Hypothalamus (tissue), 51 donors: ENCODE results near the gene RPS6KL1.
"Not testable (repeated sequence)": the region's sequence is repeated elsewhere in the genome, so short reads cannot be mapped to it uniquely, and the experiment has no call there.

Experiments used
- DNase-seq, 51 donors: peaks; one replicate each; lab custom pipeline; 2025; lab: John Stamatoyannopoulos, UW

The RPS6KL1 gene

DNA sequence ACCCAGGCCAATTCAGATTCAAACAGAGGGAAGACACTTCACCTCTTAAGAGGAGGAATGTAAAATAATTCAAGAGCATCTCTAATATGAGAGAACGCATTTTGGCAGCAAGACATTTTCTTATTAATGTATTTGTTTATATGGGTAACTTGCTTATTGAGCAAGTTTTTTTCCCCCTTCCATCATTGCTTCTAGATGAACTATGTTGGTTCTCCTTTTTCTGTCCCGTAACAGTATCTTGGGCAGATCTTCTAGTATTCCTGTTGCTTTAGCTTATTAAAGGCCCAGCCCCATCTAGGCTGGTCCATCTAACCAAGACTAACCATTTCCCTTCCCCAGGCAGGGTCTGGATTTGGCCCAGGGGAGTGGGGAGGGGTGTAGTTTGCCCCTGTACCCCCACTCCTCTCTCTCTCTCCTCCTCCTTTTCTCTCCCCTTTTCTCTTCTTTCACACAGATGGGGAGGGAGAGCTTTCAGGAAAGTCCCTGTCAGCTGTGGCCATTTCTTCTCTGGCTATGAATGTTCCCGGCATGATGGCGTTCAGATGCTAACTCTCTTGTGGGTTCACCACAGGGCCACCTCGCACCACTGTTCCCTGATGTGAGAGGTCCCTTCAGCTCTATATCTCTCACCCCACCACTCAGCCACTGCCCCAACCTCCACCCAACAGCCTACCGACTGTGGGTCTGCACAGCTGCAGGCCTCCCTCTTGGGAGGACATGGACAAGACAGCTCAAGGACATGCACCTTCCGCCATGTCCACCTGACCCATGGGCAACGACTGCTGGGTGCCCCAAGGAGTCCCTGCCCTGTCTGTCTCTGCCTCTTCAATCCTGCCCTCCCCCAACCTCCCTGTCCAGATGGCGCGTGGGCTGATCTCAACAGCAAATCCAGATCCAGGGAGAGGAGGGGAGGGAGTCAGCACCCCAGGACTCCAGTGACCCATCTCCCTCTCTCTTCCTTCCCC lies 15.8 kb upstream of the RPS6KL1 start:
- no peak for DNase-seq

DNA sequence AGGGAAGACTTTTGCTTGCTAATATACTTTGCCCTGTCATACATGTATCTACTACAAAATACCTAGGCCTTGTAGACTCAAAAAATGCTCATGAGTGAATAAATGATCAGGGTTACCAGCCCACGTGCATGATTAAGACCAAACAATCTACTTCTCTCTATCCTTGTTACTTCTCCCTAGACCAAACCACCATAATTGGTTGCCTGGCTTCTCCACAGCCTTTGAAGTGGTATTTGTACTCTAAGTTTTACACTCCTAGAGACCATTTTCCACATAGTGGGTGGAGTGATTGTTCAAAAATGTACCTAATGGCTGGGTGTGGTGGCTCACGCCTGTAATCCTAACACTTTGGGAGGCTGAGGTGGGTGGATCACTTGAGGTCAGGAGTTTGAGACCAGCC lies 14.1 kb upstream of the RPS6KL1 start:
- no peak for DNase-seq

DNA sequence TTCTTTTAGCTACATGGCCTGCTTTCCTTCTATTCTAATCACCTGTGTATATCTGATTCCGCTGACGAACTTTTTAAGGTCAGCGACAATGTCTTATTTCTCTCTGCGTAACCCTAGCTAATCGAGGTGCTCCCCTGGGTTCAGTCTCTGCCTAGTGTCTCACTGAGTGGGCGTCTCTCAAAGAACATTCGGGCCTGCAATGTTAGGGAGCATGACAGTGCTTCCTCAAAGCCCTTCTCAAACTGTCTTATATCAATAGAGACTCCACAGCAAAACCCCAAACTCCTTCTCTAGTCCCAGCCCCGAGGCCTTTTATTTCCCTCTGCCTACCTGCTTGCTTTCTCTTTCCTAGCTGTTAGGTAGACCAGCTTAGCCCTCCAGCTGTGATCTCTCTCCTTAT lies 13.7 kb upstream of the RPS6KL1 start:
- DNase-seq: no peak

DNA sequence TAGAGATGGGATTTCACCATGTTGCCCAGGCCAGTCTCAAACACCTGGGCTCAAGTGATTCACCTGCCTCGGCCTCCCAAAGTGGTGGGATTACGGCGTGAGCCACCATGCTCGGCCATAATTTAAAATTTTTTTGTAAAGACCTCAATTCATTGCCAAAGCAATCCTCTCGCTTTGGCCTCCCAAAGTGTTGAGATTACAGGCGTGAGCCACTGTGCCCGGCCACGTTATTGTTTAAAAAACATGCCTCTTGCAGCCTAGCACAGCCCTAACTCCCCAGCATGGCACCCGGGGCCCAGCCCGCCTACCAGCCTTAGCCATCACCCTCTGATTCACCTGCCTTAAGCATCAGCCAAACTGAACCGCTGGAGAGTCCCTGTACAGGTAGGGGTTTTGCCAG lies 13.1 kb upstream of the RPS6KL1 start:
- DNase-seq: no peak

DNA sequence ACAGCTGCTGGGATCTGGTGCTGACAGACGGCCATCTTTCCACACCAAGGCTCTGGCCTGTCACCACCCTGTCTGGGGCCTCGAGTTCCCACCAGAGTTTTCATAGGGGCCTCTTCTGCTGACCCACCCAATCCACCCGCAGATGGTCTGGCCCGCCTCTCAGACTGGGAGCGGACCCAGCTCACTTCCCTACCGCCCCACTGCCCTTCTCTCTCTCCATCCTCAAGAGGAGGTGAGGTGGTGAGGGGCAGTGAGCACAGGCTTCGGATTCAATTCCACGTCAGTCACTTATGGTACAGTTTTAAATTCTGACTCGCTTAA lies 12.3 kb upstream of the RPS6KL1 start:
- DNase-seq: no peak

DNA sequence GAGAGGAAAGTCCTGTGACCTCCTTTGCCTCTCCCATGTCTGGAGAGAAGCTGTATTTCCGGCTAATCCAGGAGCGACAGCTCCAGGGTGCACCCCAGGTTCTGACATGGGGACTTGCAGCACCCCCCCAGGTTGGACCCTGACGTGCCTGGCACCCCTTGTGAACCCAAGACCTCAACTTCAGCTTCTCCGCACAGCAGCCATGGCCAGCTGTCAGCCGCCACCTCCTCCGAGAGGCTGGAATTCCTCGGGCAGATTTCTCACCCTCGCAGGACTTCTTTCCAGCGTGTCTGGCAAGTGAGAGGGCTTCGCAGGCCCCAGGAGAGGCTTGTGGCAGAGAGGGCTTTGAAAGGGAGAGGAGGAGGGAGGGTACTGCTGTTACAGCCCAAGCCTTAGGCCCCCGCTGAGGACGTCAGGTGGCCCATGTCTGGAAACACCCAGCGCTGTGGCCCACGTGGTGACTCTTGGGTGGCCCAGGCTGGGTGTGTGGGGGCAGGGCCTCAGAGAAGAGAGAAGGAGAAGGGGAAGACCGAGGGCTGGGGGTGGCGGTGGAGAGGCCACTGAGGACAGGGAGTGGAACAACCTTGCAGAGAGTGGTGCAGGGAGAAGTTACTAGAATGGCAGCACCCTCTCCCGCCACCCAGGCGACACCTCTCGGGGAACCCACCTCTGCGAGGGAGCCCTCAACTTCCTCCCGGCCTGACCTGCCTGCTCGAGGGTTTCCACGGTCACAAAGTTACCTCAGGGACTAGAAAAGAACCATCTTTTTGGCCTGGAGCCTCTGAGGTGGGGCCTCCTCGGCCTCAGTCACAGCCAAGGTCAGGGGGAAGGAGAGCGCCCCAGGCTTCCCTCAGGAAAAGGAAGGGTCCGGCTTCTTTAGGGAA lies 11.7 kb upstream of the RPS6KL1 start:
- no peak for DNase-seq

DNA sequence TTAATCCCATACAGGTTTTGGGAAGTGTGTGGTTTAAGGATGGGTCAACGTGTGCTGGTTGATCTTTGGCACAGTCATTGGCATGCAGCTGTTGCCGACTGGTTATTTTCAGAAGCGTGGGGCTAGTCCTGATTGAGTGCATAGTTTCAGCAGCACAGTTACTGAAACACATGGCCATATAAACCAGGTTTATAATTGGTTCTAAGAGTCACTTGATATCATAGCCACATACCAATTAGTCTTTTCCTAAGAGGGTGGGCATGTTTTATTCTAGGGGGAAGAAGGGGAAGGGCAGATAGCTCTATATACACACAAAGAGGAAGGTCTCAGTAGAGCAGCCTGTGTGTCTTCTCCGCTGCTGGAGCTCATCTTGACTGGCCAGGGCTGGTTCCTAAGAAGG lies 11.0 kb upstream of the RPS6KL1 start:
- no peak for DNase-seq

DNA sequence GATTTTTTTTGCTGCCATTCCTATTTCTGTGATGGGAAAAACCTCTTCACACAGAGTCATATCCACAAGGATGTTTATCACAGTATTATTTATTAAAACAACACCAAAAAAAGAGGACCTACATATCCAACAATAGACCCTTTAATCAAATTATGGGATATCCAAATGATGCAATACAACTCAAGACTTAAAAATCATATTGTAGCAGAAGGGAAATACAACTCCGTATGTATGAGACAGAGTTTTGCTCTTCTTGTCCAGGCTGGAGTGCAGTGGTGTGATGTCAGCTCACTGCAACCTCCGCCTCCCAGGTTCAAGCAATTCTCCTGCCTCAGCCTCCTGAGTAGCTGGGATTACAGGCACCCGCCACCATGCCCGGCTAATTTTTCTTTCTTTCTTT lies 9.9 kb upstream of the RPS6KL1 start:
- DNase-seq: not testable (repeated sequence)

DNA sequence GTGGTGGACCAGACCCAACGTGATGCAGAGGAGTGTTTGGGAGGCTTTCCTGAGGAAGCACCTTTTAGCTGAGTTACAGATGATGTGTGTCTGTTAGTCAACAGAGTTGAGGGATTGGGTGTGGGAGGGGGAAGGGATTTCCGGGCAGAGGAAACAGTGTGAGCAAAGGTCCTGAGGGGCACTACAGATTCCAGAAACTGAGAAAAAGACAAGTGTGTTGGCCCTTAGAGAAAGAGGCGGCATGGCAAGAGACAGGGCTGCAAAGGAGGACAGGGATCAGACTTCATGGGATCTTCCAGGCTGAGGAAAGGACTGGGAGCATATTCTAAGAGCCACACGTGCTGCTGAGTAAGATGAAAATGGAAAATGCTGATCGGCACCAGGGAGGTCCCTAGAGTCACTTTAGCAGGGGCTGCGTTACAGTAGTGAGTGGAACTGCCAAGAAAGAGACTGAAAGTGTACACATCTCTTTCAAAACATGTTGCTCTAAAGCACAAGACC lies 9.4 kb upstream of the RPS6KL1 start:
- no peak for DNase-seq

DNA sequence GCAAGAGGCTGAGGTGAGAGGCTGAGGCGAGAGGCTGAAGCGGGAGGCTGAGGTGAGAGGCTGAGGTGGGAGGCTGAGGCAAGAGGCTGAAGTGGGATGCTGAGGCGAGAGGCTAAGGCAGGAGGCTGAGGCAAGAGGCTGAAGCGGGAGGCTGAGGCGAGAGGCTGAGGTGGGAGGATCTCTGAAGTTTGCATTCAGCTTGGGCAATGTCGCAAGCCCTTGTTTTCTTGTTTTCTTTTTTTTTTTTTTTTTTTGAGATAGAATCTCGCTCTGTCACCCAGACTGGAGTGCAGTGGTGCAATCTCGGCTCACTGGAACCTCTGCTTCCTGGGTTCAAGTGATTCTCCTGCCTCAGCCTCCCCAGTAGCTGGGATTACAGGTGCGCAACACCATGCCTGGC lies 8.7 kb upstream of the RPS6KL1 start:
- DNase-seq: not testable (repeated sequence)

DNA sequence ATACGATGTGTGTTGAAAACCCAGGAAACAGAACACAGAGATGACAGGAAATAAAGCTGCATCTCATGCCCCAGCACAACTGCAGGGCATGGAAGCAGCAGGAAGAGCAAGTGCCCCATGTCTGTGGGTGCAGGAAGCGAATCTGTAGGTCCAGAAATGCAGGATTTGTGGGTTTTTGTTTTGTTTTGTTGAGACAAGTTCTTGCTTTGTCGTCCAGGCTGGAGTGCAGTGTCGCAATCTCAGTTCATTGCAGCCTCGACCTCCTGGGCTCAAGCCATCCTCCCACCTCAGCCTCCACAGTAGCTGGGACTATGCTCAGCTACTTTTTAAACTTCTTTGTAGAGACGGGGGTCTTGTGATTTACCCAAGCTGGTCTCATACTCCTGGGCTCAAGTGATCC lies 6.2 kb upstream of the RPS6KL1 start:
- DNase-seq: no peak

DNA sequence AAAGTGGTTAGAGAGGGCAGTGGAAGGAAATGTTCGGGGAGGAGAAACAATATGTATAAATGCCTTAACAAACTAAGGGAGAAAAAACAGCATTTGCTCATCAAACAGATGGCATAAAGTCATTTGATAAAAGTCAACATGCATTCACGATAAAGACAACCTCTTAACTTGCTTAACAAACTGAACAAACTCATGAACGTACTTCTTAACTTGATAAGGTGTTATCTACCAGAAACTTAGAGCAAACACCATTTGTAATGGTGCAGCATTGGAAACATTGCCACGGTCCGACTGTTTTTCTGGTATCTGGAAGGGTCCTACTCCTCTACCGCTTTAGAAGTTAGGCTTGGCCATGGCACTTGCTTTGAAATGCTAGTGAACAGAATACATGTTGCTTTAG lies 4.2 kb upstream of the RPS6KL1 start:
- DNase-seq: no peak

DNA sequence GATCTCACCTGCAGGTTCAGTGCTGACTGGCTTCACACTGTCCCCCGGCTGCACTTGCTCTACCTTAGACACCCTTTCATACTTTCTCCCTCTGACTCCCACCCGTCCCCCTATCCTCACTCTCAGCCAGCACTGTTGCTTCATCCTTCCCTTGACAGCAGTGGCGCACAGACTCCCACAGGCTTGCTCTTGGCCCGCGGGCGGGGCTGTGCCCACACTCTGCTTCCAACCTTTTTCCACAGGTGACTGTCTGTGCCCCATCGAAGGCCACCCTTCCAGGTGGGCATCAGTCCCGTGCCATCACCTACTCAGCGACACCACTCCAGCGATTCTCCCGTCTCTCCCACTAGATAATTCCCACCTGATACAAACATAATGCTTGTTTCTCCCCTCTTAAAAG lies 1.0 kb upstream of the RPS6KL1 start:
- no peak for DNase-seq

DNA sequence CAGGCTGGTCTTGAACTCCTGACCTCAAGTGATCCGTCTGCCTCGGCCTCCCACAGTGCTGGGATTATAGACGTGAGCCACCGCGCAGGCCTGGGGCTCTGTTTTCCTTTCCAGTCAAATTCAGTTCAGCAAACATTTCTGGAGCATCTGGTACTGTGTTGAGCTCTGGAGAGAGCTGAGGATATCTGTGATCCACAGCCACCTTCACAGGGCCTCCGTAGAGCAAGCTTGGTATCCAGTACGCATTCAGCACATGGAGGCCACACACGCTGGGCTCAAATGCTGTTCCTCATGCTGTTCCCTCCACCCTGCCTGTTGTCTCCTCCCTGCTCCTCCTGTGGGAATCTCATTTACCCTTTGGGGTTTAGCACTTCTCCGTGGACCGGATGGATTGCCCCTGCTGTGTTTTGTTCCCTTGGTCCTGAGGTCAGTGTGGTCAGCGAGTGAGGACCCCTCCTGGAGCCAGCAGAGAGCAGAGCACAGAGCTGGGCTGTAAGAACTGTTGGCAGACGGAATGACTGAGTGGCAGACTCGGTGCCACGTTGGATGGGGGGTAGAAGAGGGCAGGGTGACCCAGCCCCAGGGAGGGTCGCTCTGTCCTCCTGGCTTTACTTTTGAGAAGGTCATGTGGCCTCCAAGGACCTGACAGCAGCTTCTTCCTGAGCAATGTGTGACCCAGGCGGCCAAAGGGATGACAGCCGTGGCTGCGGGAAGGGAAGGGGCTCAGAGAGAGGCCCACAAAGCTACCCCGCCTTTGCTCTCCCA lies 891 bp downstream of the RPS6KL1 start:
- DNase-seq: no peak

DNA sequence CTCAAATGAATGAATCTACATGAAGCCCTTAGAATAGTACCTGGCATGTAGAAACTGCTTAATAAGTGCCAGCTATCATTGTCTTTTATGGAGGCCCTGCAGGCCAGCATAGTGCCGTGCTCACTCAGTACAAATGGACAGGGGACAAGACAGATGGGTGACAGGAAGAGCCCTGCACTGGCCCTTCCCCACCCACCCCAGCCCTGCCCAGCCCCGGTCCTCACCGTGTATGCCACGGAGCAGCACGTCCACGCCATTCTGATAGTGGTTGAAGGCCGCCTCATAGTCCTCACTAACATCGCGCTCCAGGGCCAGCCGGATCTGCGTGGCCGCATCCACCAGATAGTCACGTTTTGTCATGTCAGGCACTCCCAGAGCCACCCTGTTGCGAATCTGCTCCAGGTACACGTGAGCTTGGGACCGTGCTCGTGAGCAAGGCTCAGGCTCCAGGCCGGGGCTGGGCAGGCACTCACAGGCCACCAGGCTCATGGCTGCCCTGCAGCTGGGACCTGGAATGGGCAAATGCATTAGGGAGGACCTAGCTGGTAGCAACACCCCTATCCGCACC lies 1.9 kb downstream of the RPS6KL1 start:
- no peak for DNase-seq

DNA sequence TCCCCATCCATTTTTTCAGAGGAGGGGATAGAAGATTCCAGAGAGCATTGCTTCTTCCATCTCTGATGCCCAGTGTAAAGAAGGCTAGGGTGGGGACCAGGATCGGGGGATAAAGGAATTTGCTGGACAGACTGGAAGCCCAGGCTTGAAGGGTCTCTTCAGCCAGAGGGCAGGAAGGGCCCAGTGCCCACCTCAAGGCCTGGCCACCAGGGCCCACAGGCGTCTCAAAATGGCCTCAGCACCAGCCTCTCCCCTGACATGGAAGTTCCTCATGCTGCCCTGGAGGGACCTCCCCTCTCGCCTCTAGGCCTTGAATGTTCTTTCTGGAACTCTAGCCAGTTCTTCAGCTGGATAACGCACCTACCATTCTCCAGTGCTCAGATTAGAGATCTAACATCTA lies 2.8 kb downstream of the RPS6KL1 start:
- no peak for DNase-seq

DNA sequence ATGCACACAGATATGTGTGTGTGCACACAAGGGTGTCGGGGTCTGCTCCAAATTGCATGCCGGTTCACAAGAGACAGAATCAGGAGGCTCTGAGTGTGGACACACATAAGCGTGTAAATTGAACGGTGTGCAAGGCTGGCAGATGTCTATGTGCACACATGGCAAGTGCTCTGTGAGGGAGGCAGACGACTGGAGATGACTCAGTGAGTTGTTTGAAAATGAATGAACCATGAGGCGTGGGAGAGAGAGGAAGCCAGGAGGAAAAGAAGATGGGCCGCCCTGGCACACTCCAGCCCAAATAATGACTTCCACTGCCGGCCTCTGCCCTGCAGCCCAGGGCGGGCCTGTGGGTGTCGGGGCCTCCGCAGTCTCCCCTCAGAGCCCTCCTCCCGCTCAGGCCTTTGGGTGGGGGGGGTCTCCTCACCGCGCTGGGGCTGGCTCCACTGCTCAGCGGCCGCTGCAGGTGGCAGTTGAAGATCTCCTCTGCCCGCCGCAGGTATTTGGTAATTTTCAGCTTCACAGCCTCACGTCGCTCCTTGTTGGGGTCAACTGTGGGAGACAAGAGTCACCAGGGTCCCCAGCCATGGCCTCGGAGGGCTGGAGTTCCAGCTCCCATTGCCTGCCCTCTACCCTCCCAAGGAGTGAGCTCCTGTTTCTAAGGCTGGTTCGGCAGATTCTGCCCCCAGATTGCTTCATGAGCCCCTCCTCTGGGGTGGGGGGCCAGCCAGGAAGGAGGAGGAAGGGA lies 3.5 kb downstream of the RPS6KL1 start:
- DNase-seq: peak in 1 of 51 donors; percentile 38

DNA sequence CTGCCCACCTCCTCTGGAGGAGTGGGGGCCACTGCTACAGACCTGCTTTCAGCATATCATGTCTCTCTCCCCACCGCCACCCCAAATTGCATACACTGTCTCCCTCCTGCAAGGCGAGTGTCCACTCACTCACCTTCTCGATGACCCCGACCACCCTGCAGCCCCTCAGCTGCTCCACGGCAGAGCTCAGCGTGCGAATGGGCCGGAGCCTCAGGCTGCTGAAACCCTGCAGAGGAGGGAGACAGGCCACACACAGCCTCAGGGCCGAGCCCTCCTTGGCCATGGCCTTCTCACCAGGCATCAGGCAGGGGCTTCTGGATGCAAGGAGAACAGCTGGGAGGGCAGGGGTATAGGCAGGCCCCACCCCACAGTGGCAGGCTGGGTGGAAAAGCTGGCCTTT lies 4.7 kb downstream of the RPS6KL1 start:
- no peak for DNase-seq

DNA sequence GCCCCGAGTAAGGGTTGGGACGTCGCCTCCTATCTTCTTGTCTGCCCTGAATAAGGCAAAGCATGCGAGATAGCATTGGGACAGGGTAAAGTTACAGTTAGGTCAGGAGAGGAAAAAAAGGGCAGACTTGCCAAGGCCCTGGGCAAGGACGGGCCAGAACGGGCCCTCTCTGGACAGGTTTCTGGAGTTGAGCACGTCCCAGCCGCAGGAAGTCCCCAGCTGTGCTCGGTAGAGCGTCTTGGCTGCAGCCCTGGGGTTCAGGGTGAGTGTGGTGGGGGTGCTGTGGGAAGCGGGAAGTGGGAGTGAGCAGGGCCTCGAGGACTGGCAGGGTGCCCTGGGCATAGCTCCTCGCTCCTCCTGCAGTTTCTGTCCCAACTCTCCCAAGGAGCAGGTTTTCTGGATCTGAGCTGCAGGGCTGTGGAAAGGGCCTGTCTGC lies 5.4 kb downstream of the RPS6KL1 start:
- peak in 30 of 51 donors; percentile 8 to 66 (median 41) for DNase-seq

DNA sequence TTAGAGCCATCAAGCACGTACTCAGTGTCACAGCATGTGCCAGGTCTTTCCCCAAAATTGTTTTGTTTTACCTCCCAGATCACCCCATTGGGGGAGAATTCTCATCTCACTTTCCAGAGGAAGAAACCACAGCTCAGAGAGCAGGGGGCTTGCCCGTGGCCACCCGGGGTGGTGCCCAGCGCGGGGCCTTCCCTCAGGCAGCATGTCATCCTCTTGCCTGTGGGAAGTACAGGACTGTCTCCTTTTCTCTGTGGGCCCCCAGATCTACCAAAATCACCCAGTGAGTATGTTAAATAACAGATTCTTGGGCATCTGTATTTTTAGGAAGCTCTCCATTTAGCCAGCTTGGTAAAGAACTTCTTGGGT lies 5.9 kb downstream of the RPS6KL1 start:
- no peak for DNase-seq
